Esophagus muscularis mucosa (tissue), 4 donors: Measurements from ENCODE around the gene TNFSF4. TPM values are rescaled to one million over a fixed set of nuclear protein-coding genes. Genes with fewer than 3 reads are reported as not detected.

Source experiments
- DNase-seq: peaks from one replicate; pipeline ENCODE4 v3.0.0-alpha.2; 2017; ENCODE audit errors: extremely low spot score
- H3K27ac ChIP-seq, 4 donors: fragments of 200-600 bp; sonication (generic); replicated peaks in 1 of 4; 1 replicate in 3 of 4; 2 replicates in 1 of 4; pipeline ENCODE4 v1.5.1; 2016 to 2019; ENCODE audit warnings: mild to moderate bottlenecking in 1 of 4
- H3K27me3 ChIP-seq, 4 donors: fragments of 200-600 bp; sonication (generic); one replicate each; pipeline versions ENCODE4 v1.5.1 to v1.6.0; 2016 to 2019
- H3K36me3 ChIP-seq, 4 donors: fragments of 200-600 bp; sonication (generic); one replicate each; pipeline ENCODE4 v1.5.1; 2016 to 2019
- H3K4me1 ChIP-seq, 4 donors: fragments of 200-600 bp; sonication (generic); one replicate each; pipeline ENCODE4 v1.5.1; 2016 to 2019
- H3K4me3 ChIP-seq, 4 donors: fragments of 200-600 bp; sonication (generic); 1 replicate in 2 of 4; 2 replicates in 2 of 4; pipeline ENCODE4 v1.5.1; 2016 to 2019; ENCODE audit warnings: mild to moderate bottlenecking in 4 of 4, moderate library complexity in 1 of 4
- H3K9me3 ChIP-seq, 4 donors: fragments of 200-600 bp; sonication (generic); 1 replicate in 3 of 4; 2 replicates in 1 of 4; pipeline ENCODE4 v1.5.1; 2016 to 2019
- EP300 ChIP-seq: sonication (generic); formaldehyde crosslinking; IDR thresholded peaks from one replicate; pipeline ENCODE4 v1.6.1; 2017; ENCODE audit warnings: antibody characterized with exemption
- POLR2A ChIP-seq: fragments of 450-650 bp; IDR thresholded peaks from one replicate; pipeline ENCODE4 v1.6.1; 2017; ENCODE audit warnings: antibody characterized with exemption, moderate library complexity, mild to moderate bottlenecking, low read depth
- POLR2AphosphoS5 ChIP-seq, 2 donors: sonication (generic); formaldehyde crosslinking; IDR thresholded peaks; one replicate each; pipeline ENCODE4 v1.6.1; 2017; ENCODE audit warnings: antibody characterized with exemption in 2 of 2
- WGBS: methylation state at CpG from one replicate; pipeline ENCODE4 v1.1.5; 2018; 5-methylcytosine and 5-hydroxymethylcytosine counted together
- intact Hi-C: fragments of 100-400 bp; cut with DNase I; formaldehyde crosslinking; loops from one replicate; pipeline ENCODE4 v1.15.1; 2023
- total RNA-seq, 4 donors: library from RNA; depleted of rRNA; stranded (reverse); fragments of >200 nt; gene quantifications; one replicate each; pipeline versions ENCODE4 v1.1.0 to v1.2.1, GENCODE V29; 2016
- TF ChIP-seq, protein P1 (sequence below), 3 experiments: fragments of 200-600 bp in 2 of 3; fragments of 450-650 bp in 1 of 3; sonication (generic) in 2 of 3; IDR thresholded peaks; one replicate each; pipeline ENCODE4 v1.5.1; 2017 to 2019; ENCODE audit warnings: antibody characterized with exemption in 3 of 3, mild to moderate bottlenecking in 2 of 3, moderate library complexity in 1 of 3

TNFSF4 gene
- total RNA-seq, 4 donors from 2014 or later = 2.3 to 3.8 (median 3.3) TPM

GRCh38 chr1:173205146-173206051 is 1.7 kb downstream of the TNFSF4 start:
- intact Hi-C loops = loop anchor here (2.0 kb wide), 1 partner anchor 459 kb away; no protein-coding TSS in a partner anchor

DNA sequence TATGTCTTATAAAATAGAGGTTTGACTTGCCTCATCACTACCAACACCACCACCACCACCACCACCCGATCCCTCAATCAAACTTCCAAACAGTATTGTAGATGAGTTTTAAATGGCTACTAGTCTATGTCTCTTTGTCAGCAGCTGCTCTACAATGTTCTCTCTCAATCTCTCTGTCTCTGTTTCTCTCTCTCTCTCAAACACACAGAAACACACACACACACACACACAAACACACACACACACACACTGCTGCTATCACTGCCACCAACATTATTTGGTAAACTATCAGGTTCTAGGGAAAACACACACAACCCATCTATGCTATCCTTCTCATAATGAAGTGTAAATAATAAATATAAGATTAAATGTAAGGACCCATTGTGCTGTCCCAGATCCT is 2.4 kb downstream of the TNFSF4 start:
- Histone ChIP-seq H3K27me3 (no peaks in the 10 kb centered on the region), H3K27ac (no peak overlapping the region), H3K4me1 (peaks cover 12 to 30% (median 27%) of the 10 kb centered on the region in 4 donors), H3K9me3 (no peaks in the 10 kb centered on the region), H3K4me3 (no peak overlapping the region), H3K36me3 (no peaks in the 10 kb centered on the region)
- WGBS = 81% methylated on average over 1 of the region's 1 CpG
- TF ChIP-seq POLR2AphosphoS5 (IDR thresholded peaks at IDR 0.05) = no peak
- TF ChIP-seq, protein P1, sequence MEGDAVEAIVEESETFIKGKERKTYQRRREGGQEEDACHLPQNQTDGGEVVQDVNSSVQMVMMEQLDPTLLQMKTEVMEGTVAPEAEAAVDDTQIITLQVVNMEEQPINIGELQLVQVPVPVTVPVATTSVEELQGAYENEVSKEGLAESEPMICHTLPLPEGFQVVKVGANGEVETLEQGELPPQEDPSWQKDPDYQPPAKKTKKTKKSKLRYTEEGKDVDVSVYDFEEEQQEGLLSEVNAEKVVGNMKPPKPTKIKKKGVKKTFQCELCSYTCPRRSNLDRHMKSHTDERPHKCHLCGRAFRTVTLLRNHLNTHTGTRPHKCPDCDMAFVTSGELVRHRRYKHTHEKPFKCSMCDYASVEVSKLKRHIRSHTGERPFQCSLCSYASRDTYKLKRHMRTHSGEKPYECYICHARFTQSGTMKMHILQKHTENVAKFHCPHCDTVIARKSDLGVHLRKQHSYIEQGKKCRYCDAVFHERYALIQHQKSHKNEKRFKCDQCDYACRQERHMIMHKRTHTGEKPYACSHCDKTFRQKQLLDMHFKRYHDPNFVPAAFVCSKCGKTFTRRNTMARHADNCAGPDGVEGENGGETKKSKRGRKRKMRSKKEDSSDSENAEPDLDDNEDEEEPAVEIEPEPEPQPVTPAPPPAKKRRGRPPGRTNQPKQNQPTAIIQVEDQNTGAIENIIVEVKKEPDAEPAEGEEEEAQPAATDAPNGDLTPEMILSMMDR (IDR thresholded peaks at IDR 0.05) = no peak
- DNase-seq = no peak
- intact Hi-C loops = loop anchor here (2.0 kb wide), 1 partner anchor 458 kb away; no protein-coding TSS in a partner anchor

More at GRCh38 chr1:173205146-173206051, 1.7 kb downstream of the TNFSF4 start:
- Histone ChIP-seq H3K36me3 (no peaks in the 10 kb centered on the region), H3K27me3 (no peaks in the 10 kb centered on the region), H3K4me3 (no peak overlapping the region), H3K9me3 (no peaks in the 10 kb centered on the region), H3K27ac (no peak overlapping the region), H3K4me1 (peaks cover 12 to 30% (median 27%) of the 10 kb centered on the region in 4 donors)
- no peak for TF ChIP-seq POLR2A
- peak in 1 of 2 donors; percentile 20 for TF ChIP-seq POLR2AphosphoS5 (IDR thresholded peaks at IDR 0.05)
- DNase-seq = no peak
- 60% methylated on average over 6 of the region's 7 CpGs for WGBS

GRCh38 chr1:173202424-173203145 is 4.5 kb downstream of the TNFSF4 start:
- Histone ChIP-seq H3K27me3 (no peaks in the 10 kb centered on the region), H3K36me3 (no peaks in the 10 kb centered on the region), H3K9me3 (no peaks in the 10 kb centered on the region), H3K4me1 (peaks cover 12 to 30% (median 23%) of the 10 kb centered on the region in 4 donors), H3K4me3 (no peak overlapping the region), H3K27ac (peak overlapping the region in 1 of 4 donors; percentile 1)
- TF ChIP-seq, protein P1 (IDR thresholded peaks at IDR 0.05) = peak; percentile 49 to 69 (median 68)
- no peak for TF ChIP-seq EP300
- intact Hi-C loops = loop anchor here (2.0 kb wide), 1 partner anchor 382 kb away; no protein-coding TSS in a partner anchor
- DNase-seq = no peak
- 31% methylated on average over 5 of the region's 5 CpGs for WGBS

DNA sequence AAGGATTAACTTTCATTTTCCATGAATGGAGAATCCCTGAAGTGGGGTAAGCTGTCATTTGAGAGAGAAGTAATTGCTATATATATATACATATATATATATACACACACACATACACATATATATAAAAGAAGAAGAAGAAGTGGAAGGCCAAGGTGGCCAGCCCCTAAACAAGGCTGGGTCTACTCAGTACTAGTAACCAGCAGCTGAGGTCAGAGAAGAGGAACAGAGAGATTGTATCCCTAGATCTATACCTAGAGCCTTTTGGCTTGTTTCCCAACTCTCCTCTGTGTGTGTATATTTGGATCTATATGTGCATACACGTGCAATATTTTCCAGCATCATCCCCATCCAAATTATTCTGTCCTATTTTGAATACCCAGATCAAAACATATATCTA is 5.2 kb downstream of the TNFSF4 start:
- intact Hi-C loops = loop anchor here (2.0 kb wide), 1 partner anchor 381 kb away; no protein-coding TSS in a partner anchor
- H3K27ac ChIP-seq = no peak overlapping the region
- TF ChIP-seq POLR2AphosphoS5 (IDR thresholded peaks at IDR 0.05) (no peak), EP300 (no peak), POLR2A (no peak)
- TF ChIP-seq, protein P1 (IDR thresholded peaks at IDR 0.05) = no peak
- DNase-seq = no peak
- 65% methylated on average over 1 of the region's 1 CpG for WGBS
- no peaks in the 10 kb centered on the region for H3K9me3 ChIP-seq
- no peaks in the 10 kb centered on the region for H3K27me3 ChIP-seq
- peaks cover 7 to 29% (median 20%) of the 10 kb centered on the region in 4 donors for H3K4me1 ChIP-seq
- H3K36me3 ChIP-seq = no peaks in the 10 kb centered on the region
- H3K4me3 ChIP-seq = no peak overlapping the region

GRCh38 chr1:173195596-173196088 is 11.5 kb downstream of the TNFSF4 start:
- no peak for DNase-seq
- no peak overlapping the region for H3K4me3 ChIP-seq
- intact Hi-C loops = no loop called here
- 92% methylated on average over 4 of the region's 5 CpGs for WGBS
- peaks cover 6 to 20% (median 9%) of the 10 kb centered on the region in 4 donors for H3K4me1 ChIP-seq
- no peak overlapping the region for H3K27ac ChIP-seq
- H3K36me3 ChIP-seq = no peaks in the 10 kb centered on the region
- H3K27me3 ChIP-seq = no peaks in the 10 kb centered on the region
- TF ChIP-seq, protein P1 (IDR thresholded peaks at IDR 0.05) = no peak
- TF ChIP-seq POLR2AphosphoS5 (IDR thresholded peaks at IDR 0.05) (no peak), POLR2A (no peak), EP300 (no peak)
- no peaks in the 10 kb centered on the region for H3K9me3 ChIP-seq
